H9 (cell line): Measurements from ENCODE around the gene TLE4. TPM values are rescaled to one million over a fixed set of nuclear protein-coding genes. Genes with fewer than 3 reads are reported as not detected.

Experiments
- DNase-seq: peaks from one replicate; pipeline ENCODE4 v3.0.0-alpha.2; 2017
- H2AFZ ChIP-seq: one replicate; pipeline ENCODE4 v1.6.1; 2013; ENCODE audit warnings: mild to moderate bottlenecking, low read length, control low read depth, moderate library complexity
- H2AK5ac ChIP-seq: 2 replicates; pipeline ENCODE4 v1.6.1; 2013; ENCODE audit warnings: low read length, control low read depth, mixed read lengths; ENCODE audit not compliant: insufficient read length
- H2BK120ac ChIP-seq: one replicate; pipeline ENCODE4 v1.6.1; 2013; ENCODE audit warnings: low read depth, mild to moderate bottlenecking, low read length, control low read depth, inconsistent platforms; ENCODE audit not compliant: poor library complexity, severe bottlenecking
- H2BK12ac ChIP-seq: 2 replicates; pipeline ENCODE4 v1.6.1; 2013; ENCODE audit warnings: low read length, control low read depth, mixed read lengths, low read depth; ENCODE audit not compliant: insufficient read length
- H2BK15ac ChIP-seq: 2 replicates; pipeline ENCODE4 v1.6.1; 2013; ENCODE audit warnings: low read depth, low read length, control low read depth
- H2BK20ac ChIP-seq: one replicate; pipeline ENCODE4 v1.6.1; 2013; ENCODE audit warnings: low read depth, mild to moderate bottlenecking, low read length, control low read depth, inconsistent platforms; ENCODE audit not compliant: poor library complexity, severe bottlenecking
- H2BK5ac ChIP-seq: 2 replicates; pipeline ENCODE4 v1.6.1; 2013; ENCODE audit warnings: low read length, control low read depth, mixed read lengths; ENCODE audit not compliant: insufficient read length
- H3K14ac ChIP-seq: 2 replicates; pipeline ENCODE4 v1.6.1; 2013; ENCODE audit warnings: low read length, control low read depth; ENCODE audit not compliant: insufficient read depth
- H3K18ac ChIP-seq: 2 replicates; pipeline ENCODE4 v1.6.1; 2013; ENCODE audit warnings: low read depth, mild to moderate bottlenecking, mixed read lengths, low read length, control low read depth; ENCODE audit not compliant: insufficient read length
- H3K23ac ChIP-seq: 2 replicates; pipeline ENCODE4 v1.6.1; 2013; ENCODE audit warnings: low read length, control low read depth, mixed read lengths, low read depth; ENCODE audit not compliant: insufficient read length
- H3K23me2 ChIP-seq: 2 replicates; pipeline ENCODE4 v1.6.1; 2013; ENCODE audit warnings: low read depth, mild to moderate bottlenecking, mixed read lengths, low read length, control low read depth; ENCODE audit not compliant: insufficient read length, poor library complexity, severe bottlenecking
- H3K27ac ChIP-seq: 2 replicates; pipeline ENCODE4 v1.5.1; 2013; ENCODE audit warnings: low read length, control low read depth, mixed read lengths, low read depth; ENCODE audit not compliant: insufficient read length
- H3K27me3 ChIP-seq: 2 replicates; pipeline ENCODE4 v1.6.1; 2013; ENCODE audit warnings: low read length, control low read depth, inconsistent platforms; ENCODE audit not compliant: insufficient read depth
- H3K4ac ChIP-seq: 2 replicates; pipeline ENCODE4 v1.6.1; 2013; ENCODE audit warnings: low read depth, mild to moderate bottlenecking, control low read depth, inconsistent platforms, low read length, moderate library complexity
- H3K4me1 ChIP-seq: 2 replicates; pipeline ENCODE4 v1.6.1; 2013; ENCODE audit warnings: low read length, control low read depth, inconsistent platforms; ENCODE audit not compliant: insufficient read depth
- H3K4me2 ChIP-seq: 2 replicates; pipeline ENCODE4 v1.6.1; 2013; ENCODE audit warnings: low read length, control low read depth, mixed read lengths; ENCODE audit not compliant: insufficient read length, insufficient read depth
- H3K56ac ChIP-seq: 2 replicates; pipeline ENCODE4 v1.6.1; 2013; ENCODE audit warnings: low read depth, mild to moderate bottlenecking, mixed read lengths, low read length, control low read depth; ENCODE audit not compliant: insufficient read length
- H3K79me1 ChIP-seq: 2 replicates; pipeline ENCODE4 v1.6.1; 2013; ENCODE audit warnings: low read depth, mild to moderate bottlenecking, moderate library complexity, low read length, control low read depth, inconsistent platforms; ENCODE audit not compliant: insufficient read depth, poor library complexity, severe bottlenecking
- H3K79me2 ChIP-seq: 2 replicates; pipeline ENCODE4 v1.6.1; 2013; ENCODE audit warnings: low read length, control low read depth, inconsistent platforms; ENCODE audit not compliant: insufficient read depth
- H3K9ac ChIP-seq: 2 replicates; pipeline ENCODE4 v1.6.1; 2013; ENCODE audit warnings: low read length, control low read depth, mixed read lengths; ENCODE audit not compliant: insufficient read length; ENCODE audit errors: extremely low read depth
- H3K9me3 ChIP-seq: one replicate; pipeline ENCODE4 v1.6.1; 2013; ENCODE audit warnings: low read depth, low read length, inconsistent platforms; ENCODE audit not compliant: control insufficient read depth
- H3T11ph ChIP-seq: one replicate; pipeline ENCODE4 v1.6.1; 2013; ENCODE audit warnings: mild to moderate bottlenecking, low read length, control low read depth, inconsistent platforms
- H4K20me1 ChIP-seq: one replicate; pipeline ENCODE4 v1.6.1; 2013; ENCODE audit not compliant: control insufficient read depth, insufficient read length, insufficient read depth
- H4K5ac ChIP-seq: 2 replicates; pipeline ENCODE4 v1.6.1; 2013; ENCODE audit warnings: low read depth, mild to moderate bottlenecking, mixed read lengths, low read length, control low read depth; ENCODE audit not compliant: insufficient read length
- H4K8ac ChIP-seq: replicated peaks from 2 replicates; pipeline ENCODE4 v1.6.1; 2013; ENCODE audit warnings: low read length, control low read depth, mixed read lengths, low read depth; ENCODE audit not compliant: insufficient read length
- H4K91ac ChIP-seq: 2 replicates; pipeline ENCODE4 v1.6.1; 2013; ENCODE audit warnings: low read depth, mild to moderate bottlenecking, moderate library complexity, mixed read lengths, low read length, control low read depth; ENCODE audit not compliant: insufficient read length
- H3K27ac Mint-ChIP-seq, 3 experiments: 2 replicates in 2 of 3; 3 replicates in 1 of 3; pipeline ENCODE4 v1.8.0; 2020 to 2021; ENCODE audit warnings: mixed read lengths in 3 of 3, mild to moderate bottlenecking in 1 of 3, moderate library complexity in 1 of 3
- H3K27me3 Mint-ChIP-seq: 2 replicates; pipeline ENCODE4 v1.8.0; 2021; ENCODE audit warnings: low read depth, mild to moderate bottlenecking, moderate library complexity, mixed read lengths
- H3K36me3 Mint-ChIP-seq, 3 experiments: 2 replicates in 2 of 3; 3 replicates in 1 of 3; pipeline ENCODE4 v1.8.0; 2020 to 2021; ENCODE audit warnings: low read depth in 3 of 3, mixed read lengths in 3 of 3; ENCODE audit not compliant: insufficient read depth in 1 of 3
- H3K4me1 Mint-ChIP-seq, 2 experiments: 2 replicates each; pipeline ENCODE4 v1.8.0; 2020; ENCODE audit warnings: mixed read lengths in 2 of 2
- H3K4me3 Mint-ChIP-seq, 2 experiments: 2 replicates in 1 of 2; 3 replicates in 1 of 2; pipeline ENCODE4 v1.8.0; 2020 to 2021; ENCODE audit warnings: mild to moderate bottlenecking in 2 of 2, mixed read lengths in 2 of 2, moderate library complexity in 1 of 2
- H3K9me3 Mint-ChIP-seq, 2 experiments: 2 replicates in 1 of 2; 3 replicates in 1 of 2; pipeline ENCODE4 v1.8.0; 2020; ENCODE audit warnings: mild to moderate bottlenecking in 2 of 2, mixed read lengths in 2 of 2, moderate library complexity in 1 of 2
- CTCF ChIP-seq: fragments of 200-600 bp; sonication (generic); conservative IDR thresholded peaks from 3 replicates; pipeline ENCODE4 v1.8.0; 2021; ENCODE audit warnings: antibody characterized with exemption, mild to moderate bottlenecking
- WGBS: extraction: QIAGEN DNeasy Blood & Tissue Kit; methylation state at CpG from one replicate; pipeline ENCODE4 v1.1.7; 2013; ENCODE audit warnings: missing lambda C conversion rate, low lambda C conversion rate, mixed read lengths; ENCODE audit not compliant: insufficient read length; ENCODE audit errors: extremely low coverage; 5-methylcytosine and 5-hydroxymethylcytosine counted together
- total RNA-seq: library from RNA; stranded (reverse); gene quantifications from 2 replicates; pipeline ENCODE4 v1.2.1, GENCODE V29; 2021

TLE4 gene
- total RNA-seq, 1 experiment from 2014 or later = 35.1 TPM

- H2AK5ac ChIP-seq = no peak overlapping the region
- Mint-ChIP-seq H3K27me3 (no peaks in the 10 kb centered on the region), H3K27ac (no peak overlapping the region), H3K4me3 (no peak overlapping the region), H3K9me3 (no peaks in the 10 kb centered on the region), H3K4me1 (peaks cover 20 to 25% of the 10 kb centered on the region in 2 experiments), H3K36me3 (peaks cover 4 to 23% (median 20%) of the 10 kb centered on the region in 3 experiments; a peak in 5 of 7 replicates)
- no peak overlapping the region for H2BK12ac ChIP-seq
- H3K23ac ChIP-seq = no peak overlapping the region
- no peak overlapping the region for H2BK120ac ChIP-seq
- no peak overlapping the region for H3K9ac ChIP-seq
- H2BK15ac ChIP-seq = no peak overlapping the region
- WGBS = no CpG with 5 or more reads among the region's 2 CpGs
- no peak overlapping the region for H3K18ac ChIP-seq
- no peak overlapping the region for H3T11ph ChIP-seq
- H2BK20ac ChIP-seq = no peak overlapping the region
- H4K8ac ChIP-seq = no peak overlapping the region
- H3K79me1 ChIP-seq = no peaks in the 10 kb centered on the region
- H2BK5ac ChIP-seq = no peak overlapping the region
- no peak for DNase-seq
- H3K9me3 ChIP-seq = no peaks in the 10 kb centered on the region
- H3K27me3 ChIP-seq = no peaks in the 10 kb centered on the region
- no peak for TF ChIP-seq CTCF
- no peak overlapping the region for H2AFZ ChIP-seq
- H3K4ac ChIP-seq = no peak overlapping the region
- no peaks in the 10 kb centered on the region for H3K4me1 ChIP-seq
- H3K14ac ChIP-seq = no peak overlapping the region
- no peaks in the 10 kb centered on the region for H3K23me2 ChIP-seq
- no peak overlapping the region for H3K56ac ChIP-seq
- H4K20me1 ChIP-seq = no peaks in the 10 kb centered on the region
- no peak overlapping the region for H3K27ac ChIP-seq
- no peak overlapping the region for H4K5ac ChIP-seq
- H3K79me2 ChIP-seq = no peaks in the 10 kb centered on the region
- no peak overlapping the region for H4K91ac ChIP-seq
- H3K4me2 ChIP-seq = no peak overlapping the region
Measured at GRCh38 chr9:79701651-79702050, 129.9 kb downstream of the TLE4 start.
